ENCODE results near the gene MARCO. TPM values are rescaled to one million over a fixed set of nuclear protein-coding genes. Genes with fewer than 3 reads are reported as not detected.

MARCO gene
- polyA plus RNA-seq, 1 donor (not counting 4 experiments of a cell fraction or from before 2014, with no cell fraction given): 0.13 TPM

GRCh38 chr2:118909191-118909590 lies 32.8 kb upstream of the MARCO start:
- Histone ChIP-seq H3K9me3 (ENCODE audit: control insufficient read depth, low read depth, low read length) (no peaks in the 10 kb centered on the region), H2AFZ (ENCODE audit: control insufficient read depth, low read length) (no peak overlapping the region)
- dilution Hi-C loops (cut with MboI; ENCODE audit: extremely low pct_ligation_motif_present, low sequenced_read_pairs): no loop called here

DNA sequence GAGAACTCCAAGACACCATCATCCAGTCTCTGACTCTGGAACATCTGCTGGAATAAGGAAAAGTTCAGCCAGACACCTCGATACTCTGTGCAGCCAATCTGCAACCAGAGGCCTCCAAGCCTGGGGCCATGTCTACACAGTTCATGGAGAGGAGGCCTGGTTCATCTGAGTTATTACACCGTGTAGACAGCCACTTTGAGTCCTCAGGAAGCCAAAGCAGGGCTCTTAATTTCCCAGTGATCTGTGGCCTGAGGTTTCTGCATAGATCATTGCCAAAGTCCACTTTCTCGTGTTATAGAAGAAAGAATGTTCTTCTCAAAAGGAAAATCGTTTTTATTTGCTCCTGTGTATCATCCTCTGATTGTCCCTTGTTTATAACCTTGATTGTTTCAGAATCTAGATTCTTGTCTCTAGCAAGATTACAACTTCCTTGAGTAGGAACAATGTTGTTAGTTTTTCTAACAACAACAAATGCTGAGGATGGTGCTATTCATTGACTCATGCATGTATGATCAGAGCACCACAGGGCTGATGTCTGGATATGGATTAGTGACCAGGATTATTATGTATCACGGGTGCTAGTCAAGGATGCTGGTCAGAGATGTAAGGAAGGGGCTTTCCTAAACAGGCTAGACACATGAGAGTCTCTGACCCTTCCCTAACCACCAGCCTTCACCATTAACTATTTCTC lies 30.7 kb upstream of the MARCO start:
- Histone ChIP-seq H3K9ac (ENCODE audit: control insufficient read depth, extremely low read depth, insufficient read depth, low read length) (no peak overlapping the region), H2AFZ (ENCODE audit: control insufficient read depth, low read length) (no peak overlapping the region), H3K27ac (ENCODE audit: control insufficient read depth, insufficient read depth, low read length) (no peak overlapping the region), H3K9me1 (ENCODE audit: control insufficient read depth, extremely low read depth, insufficient read depth, low read length) (no peaks in the 10 kb centered on the region), H3K4me1 (ENCODE audit: control insufficient read depth, extremely low read depth, insufficient read depth, low read length) (peaks cover 14% of the 10 kb centered on the region), H3K4me3 (ENCODE audit: control insufficient read depth in 2 of 3, extremely low read depth in 1 of 3, insufficient read depth in 2 of 3, low read depth in 1 of 3, low read length in 3 of 3) (no peak overlapping the region), H3K79me2 (ENCODE audit: control insufficient read depth, insufficient read depth, low read length) (no peaks in the 10 kb centered on the region), H3K36me3 (ENCODE audit: control insufficient read depth in 2 of 2, extremely low read depth in 1 of 2, insufficient read depth in 2 of 2, low read length in 2 of 2) (no peaks in the 10 kb centered on the region), H3K27me3 (ENCODE audit: control insufficient read depth, extremely low read depth, insufficient read depth, low read length) (no peaks in the 10 kb centered on the region), H3K4me2 (ENCODE audit: control insufficient read depth, extremely low read depth, insufficient read depth, low read depth, low read length) (no peak overlapping the region), H3K9me3 (ENCODE audit: control insufficient read depth, low read depth, low read length) (no peaks in the 10 kb centered on the region), H4K20me1 (ENCODE audit: control insufficient read depth, extremely low read depth, insufficient read depth, low read length) (no peaks in the 10 kb centered on the region)
- dilution Hi-C loops (cut with MboI; ENCODE audit: extremely low pct_ligation_motif_present, low sequenced_read_pairs): no loop called here
- no peak for TF ChIP-seq EZH2 (IDR thresholded peaks at IDR 0.05; ENCODE audit: low read length)
- TF ChIP-seq, protein P1, sequence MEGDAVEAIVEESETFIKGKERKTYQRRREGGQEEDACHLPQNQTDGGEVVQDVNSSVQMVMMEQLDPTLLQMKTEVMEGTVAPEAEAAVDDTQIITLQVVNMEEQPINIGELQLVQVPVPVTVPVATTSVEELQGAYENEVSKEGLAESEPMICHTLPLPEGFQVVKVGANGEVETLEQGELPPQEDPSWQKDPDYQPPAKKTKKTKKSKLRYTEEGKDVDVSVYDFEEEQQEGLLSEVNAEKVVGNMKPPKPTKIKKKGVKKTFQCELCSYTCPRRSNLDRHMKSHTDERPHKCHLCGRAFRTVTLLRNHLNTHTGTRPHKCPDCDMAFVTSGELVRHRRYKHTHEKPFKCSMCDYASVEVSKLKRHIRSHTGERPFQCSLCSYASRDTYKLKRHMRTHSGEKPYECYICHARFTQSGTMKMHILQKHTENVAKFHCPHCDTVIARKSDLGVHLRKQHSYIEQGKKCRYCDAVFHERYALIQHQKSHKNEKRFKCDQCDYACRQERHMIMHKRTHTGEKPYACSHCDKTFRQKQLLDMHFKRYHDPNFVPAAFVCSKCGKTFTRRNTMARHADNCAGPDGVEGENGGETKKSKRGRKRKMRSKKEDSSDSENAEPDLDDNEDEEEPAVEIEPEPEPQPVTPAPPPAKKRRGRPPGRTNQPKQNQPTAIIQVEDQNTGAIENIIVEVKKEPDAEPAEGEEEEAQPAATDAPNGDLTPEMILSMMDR (optimal IDR thresholded peaks at IDR 0.05 in 1 of 3, IDR thresholded peaks at IDR 0.05 in 1 of 3, conservative IDR thresholded peaks at IDR 0.05 in 1 of 3; ENCODE audit: extremely low read depth in 1 of 3, insufficient read depth in 2 of 3, low read length in 3 of 3): no peak
- DNase-seq (ENCODE audit: low read depth, low spot score): no peak
- peak; percentile 9 for FAIRE-seq

More at GRCh38 chr2:118909191-118909590, 32.8 kb upstream of the MARCO start:
- H3K27me3 ChIP-seq (ENCODE audit: control insufficient read depth, extremely low read depth, insufficient read depth, low read length): peaks cover 5% of the 10 kb centered on the region
- H3K4me2 ChIP-seq (ENCODE audit: control insufficient read depth, extremely low read depth, insufficient read depth, low read depth, low read length): no peak overlapping the region
- no peaks in the 10 kb centered on the region for H3K36me3 ChIP-seq (ENCODE audit: control insufficient read depth in 2 of 2, extremely low read depth in 1 of 2, insufficient read depth in 2 of 2, low read length in 2 of 2)
- H3K4me1 ChIP-seq (ENCODE audit: control insufficient read depth, extremely low read depth, insufficient read depth, low read length): peaks cover 11% of the 10 kb centered on the region
- no peak for TF ChIP-seq EZH2 (IDR thresholded peaks at IDR 0.05; ENCODE audit: low read length)
- TF ChIP-seq, protein P1 (optimal IDR thresholded peaks at IDR 0.05 in 1 of 3, IDR thresholded peaks at IDR 0.05 in 1 of 3, conservative IDR thresholded peaks at IDR 0.05 in 1 of 3; ENCODE audit: extremely low read depth in 1 of 3, insufficient read depth in 2 of 3, low read length in 3 of 3): no peak
- no peaks in the 10 kb centered on the region for H3K79me2 ChIP-seq (ENCODE audit: control insufficient read depth, insufficient read depth, low read length)
- no peak for DNase-seq (ENCODE audit: low read depth, low spot score)
- H3K27ac ChIP-seq (ENCODE audit: control insufficient read depth, insufficient read depth, low read length): no peak overlapping the region
- H3K9me1 ChIP-seq (ENCODE audit: control insufficient read depth, extremely low read depth, insufficient read depth, low read length): no peaks in the 10 kb centered on the region
- H3K9ac ChIP-seq (ENCODE audit: control insufficient read depth, extremely low read depth, insufficient read depth, low read length): no peak overlapping the region
- FAIRE-seq: no peak
- H4K20me1 ChIP-seq (ENCODE audit: control insufficient read depth, extremely low read depth, insufficient read depth, low read length): no peaks in the 10 kb centered on the region
- no peak overlapping the region for H3K4me3 ChIP-seq (ENCODE audit: control insufficient read depth in 2 of 3, extremely low read depth in 1 of 3, insufficient read depth in 2 of 3, low read depth in 1 of 3, low read length in 3 of 3)

Data from keratinocyte (primary cell).